A673 (cell line): ENCODE data around the gene TCERG1L. TPM values are rescaled to one million over a fixed set of nuclear protein-coding genes. Genes with fewer than 3 reads are reported as not detected.

Experiments used
- BruUV-seq: library from RNA; stranded (reverse); fragments of 400-500 nt; replicated peaks from 2 replicates; lab custom pipeline; 2021; lab: Mats Ljungman, UMichigan
- CTCF ChIA-PET: fragments of 300-600 bp; sonication (Branson Sonifier 250); formaldehyde crosslinking; loops from one replicate; lab custom pipeline; 2022; ENCODE audit warnings: antibody characterized with exemption; lab: Charles Lee
- POLR2A ChIA-PET: fragments of 300-600 bp; sonication (Branson Sonifier 250); formaldehyde crosslinking; loops from one replicate; lab custom pipeline; 2022; ENCODE audit warnings: antibody characterized with exemption; ENCODE audit not compliant: low non-redundant PET; lab: Charles Lee
- DNase-seq: peaks from one replicate; pipeline ENCODE4 v3.0.0-alpha.2; 2015; ENCODE audit warnings: low spot score
- H3K27ac ChIP-seq: fragments of 200-600 bp; sonication (generic); 2 replicates; pipeline ENCODE4 v1.5.1; 2016; ENCODE audit warnings: mixed run types, low read depth, mild to moderate bottlenecking, mixed read lengths, antibody characterized with exemption, low read length; ENCODE audit not compliant: poor library complexity, severe bottlenecking
- H3K27me3 ChIP-seq: fragments of 200-600 bp; sonication (generic); replicated peaks from 2 replicates; pipeline ENCODE4 v1.6.1; 2017; ENCODE audit warnings: mixed run types, low read depth, mild to moderate bottlenecking, mixed read lengths, antibody characterized with exemption, low read length; ENCODE audit not compliant: insufficient read depth, poor library complexity
- H3K36me3 ChIP-seq: fragments of 200-600 bp; sonication (generic); 2 replicates; pipeline ENCODE4 v1.6.1; 2016; ENCODE audit warnings: mixed run types, mild to moderate bottlenecking, mixed read lengths, antibody characterized with exemption, low read length; ENCODE audit not compliant: insufficient read depth, poor library complexity, severe bottlenecking
- H3K4me1 ChIP-seq: fragments of 200-600 bp; sonication (generic); 2 replicates; pipeline ENCODE4 v1.6.1; 2017; ENCODE audit warnings: mixed run types, mild to moderate bottlenecking, mixed read lengths, antibody characterized with exemption, low read length; ENCODE audit not compliant: insufficient read depth, poor library complexity, severe bottlenecking
- H3K4me3 ChIP-seq: fragments of 200-600 bp; sonication (generic); 2 replicates; pipeline ENCODE4 v1.5.1; 2016; ENCODE audit warnings: low read depth, mixed run types, mild to moderate bottlenecking, mixed read lengths, low read length; ENCODE audit not compliant: poor library complexity, severe bottlenecking
- H3K9me3 ChIP-seq: fragments of 200-600 bp; sonication (generic); 2 replicates; pipeline ENCODE4 v1.6.1; 2016; ENCODE audit warnings: mixed run types, low read depth, mild to moderate bottlenecking, mixed read lengths, antibody characterized with exemption, low read length; ENCODE audit not compliant: poor library complexity, severe bottlenecking
- CTCF ChIP-seq: fragments of 300-800, 200-600 bp; sonication (generic); conservative IDR thresholded peaks from 2 replicates; pipeline ENCODE4 v1.5.1; 2017; ENCODE audit warnings: low read depth, mild to moderate bottlenecking, antibody characterized with exemption, low read length, moderate library complexity, mixed read lengths
- EZH2 ChIP-seq: fragments of 200-600 bp; sonication (generic); IDR thresholded peaks from 2 replicates; pipeline ENCODE4 v1.6.1; 2017; ENCODE audit warnings: borderline replicate concordance, low read depth, mild to moderate bottlenecking, mixed read lengths, antibody characterized with exemption, low read length; ENCODE audit not compliant: poor library complexity, severe bottlenecking
- intact Hi-C: fragments of 100-400 bp; cut with micrococcal nuclease; formaldehyde crosslinking; loops from one replicate; pipeline ENCODE4 v1.10.0; 2022; ENCODE audit not compliant: unreplicated experiment
- total RNA-seq: library from RNA; stranded (reverse); gene quantifications from 2 replicates; pipeline ENCODE4 v1.2.3, GENCODE V29; 2021

TCERG1L gene
- total RNA-seq, 1 experiment from 2014 or later = 16.3 TPM

DNA sequence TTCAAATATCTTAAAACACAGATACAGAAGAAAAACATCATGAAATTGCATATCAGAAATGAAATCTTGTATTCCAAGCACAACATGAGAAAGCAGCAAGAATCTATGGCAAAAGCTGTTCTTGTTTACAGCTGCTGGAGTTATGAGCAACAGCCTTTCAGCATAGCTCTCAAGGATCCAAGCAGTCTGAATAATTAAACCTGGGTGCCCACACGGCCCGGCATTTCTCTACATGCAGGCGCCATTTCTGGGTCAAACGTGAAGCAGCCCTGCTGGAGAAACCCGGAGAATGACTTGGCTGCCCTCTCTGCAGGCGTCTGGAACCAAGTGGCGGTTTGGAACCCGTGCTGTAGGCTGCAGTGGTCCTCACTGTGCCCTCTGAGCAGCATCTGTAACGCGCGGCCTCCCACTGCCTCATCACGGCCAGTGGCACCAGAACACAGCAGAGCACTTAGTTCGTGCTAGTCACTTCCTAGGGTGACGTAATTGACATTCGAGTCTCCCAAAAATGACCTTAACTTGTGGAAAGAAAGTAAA lies 213.0 kb downstream of the TCERG1L start:
- ChIA-PET POLR2A (no interaction called here), CTCF (no interaction called here)
- intact Hi-C loops = no loop called here
- H3K27me3 ChIP-seq = no peaks in the 10 kb centered on the region
- no peaks in the 10 kb centered on the region for H3K36me3 ChIP-seq
- no TSS peak for BruUV-seq
- DNase-seq = no peak
- no peaks in the 10 kb centered on the region for H3K9me3 ChIP-seq
- H3K4me1 ChIP-seq = no peaks in the 10 kb centered on the region
- no peak overlapping the region for H3K4me3 ChIP-seq
- TF ChIP-seq CTCF = no peak
- no peak overlapping the region for H3K27ac ChIP-seq

- no peak overlapping the region for H3K4me3 ChIP-seq
- no peak overlapping the region for H3K27ac ChIP-seq
- no peaks in the 10 kb centered on the region for H3K9me3 ChIP-seq
- POLR2A ChIA-PET = interaction anchor here (0.7 kb wide), 1 partner anchor 125 kb away, joined by 14 read pairs; no protein-coding TSS in a partner anchor
- no peaks in the 10 kb centered on the region for H3K27me3 ChIP-seq
- CTCF ChIA-PET = no interaction called here
- no peaks in the 10 kb centered on the region for H3K36me3 ChIP-seq
- peaks cover 5% of the 10 kb centered on the region for H3K4me1 ChIP-seq
- no TSS peak for BruUV-seq
- no peak for TF ChIP-seq EZH2
- no peak for TF ChIP-seq CTCF
- DNase-seq = no peak
- intact Hi-C loops = no loop called here
Measured at GRCh38 chr10:131096031-131096430, 215.5 kb downstream of the TCERG1L start.

GRCh38 chr10:131095313-131095580 lies 216.3 kb downstream of the TCERG1L start:
- DNase-seq = no peak
- no peaks in the 10 kb centered on the region for H3K27me3 ChIP-seq
- no peak overlapping the region for H3K27ac ChIP-seq
- CTCF ChIA-PET = no interaction called here
- BruUV-seq = no TSS peak
- H3K9me3 ChIP-seq = no peaks in the 10 kb centered on the region
- intact Hi-C loops = no loop called here
- no peak for TF ChIP-seq EZH2
- no peak for TF ChIP-seq CTCF
- H3K4me1 ChIP-seq = peaks cover 11% of the 10 kb centered on the region
- H3K4me3 ChIP-seq = no peak overlapping the region
- H3K36me3 ChIP-seq = no peaks in the 10 kb centered on the region
- POLR2A ChIA-PET = no interaction called here
